Measurements from ENCODE around the gene TMOD1. TPM values are rescaled to one million over a fixed set of nuclear protein-coding genes. Genes with fewer than 3 reads are reported as not detected.
A peak's percentile ranks its signal among the peaks of the same experiment; 100 is the strongest.

The TMOD1 gene
- total RNA-seq, 1 experiment from 2014 or later: not detected

- no peaks in the 10 kb centered on the region for H4K20me1 ChIP-seq (ENCODE audit: low read length)
- H3K4me2 ChIP-seq (ENCODE audit: low read length): no peak overlapping the region
- BruUV-seq (replicated peaks): TSS peak; percentile 23
- H3K9me3 ChIP-seq (ENCODE audit: low read length): no peaks in the 10 kb centered on the region
- TF ChIP-seq CTCF (conservative IDR thresholded peaks at IDR 0.05; ENCODE audit: low read depth, low read length): peak; percentile 76
- no peak for TF ChIP-seq EZH2phosphoT487 (IDR thresholded peaks at IDR 0.05; ENCODE audit: borderline replicate concordance, low read length)
- no peaks in the 10 kb centered on the region for H3F3A ChIP-seq (ENCODE audit: low read length, unreplicated experiment)
- ChIA-PET CTCF (interaction anchor here (0.6 to 1.1 kb wide), 5 partner anchors 16 to 1229 kb away, joined by 3 to 18 read pairs (median 5); no protein-coding TSS in a partner anchor), POLR2A (ENCODE audit: unreplicated experiment) (interaction anchor here (0.6 kb wide), 1 partner anchor 87 kb away, joined by 5 read pairs; no protein-coding TSS in a partner anchor)
- no peak overlapping the region for H3K4me3 ChIP-seq (ENCODE audit: low read length)
- H3K36me3 ChIP-seq (ENCODE audit: low read depth, low read length): no peaks in the 10 kb centered on the region
- ATAC-seq (peak; percentile 88), DNase-seq (peak; percentile 72)
- H3K27ac ChIP-seq (ENCODE audit: low read length): no peak overlapping the region
- no peaks in the 10 kb centered on the region for H3K4me1 ChIP-seq (ENCODE audit: insufficient read depth, low read length)
- H3K79me2 ChIP-seq (ENCODE audit: low read length): no peaks in the 10 kb centered on the region
- no peak overlapping the region for H3K9ac ChIP-seq (ENCODE audit: low read length)
- intact Hi-C loops (cut with micrococcal nuclease): loop anchor here (1.0 to 5.0 kb wide), 2 partner anchors 130 to 186 kb away; partner anchors contain the start of gene TDRD7
- no peaks in the 10 kb centered on the region for H3K27me3 ChIP-seq (ENCODE audit: low read length)
- H2AFZ ChIP-seq (ENCODE audit: low read length): 0 out of 2 replicates have a peak overlapping the region, but pooled peaks have one; percentile 9
- H3K9me2 ChIP-seq (replicated peaks; ENCODE audit: low read length): no peaks in the 10 kb centered on the region
Measured at GRCh38 chr9:97598461-97599288, 97.2 kb downstream of the TMOD1 start.

- no peak for TF ChIP-seq EZH2phosphoT487 (IDR thresholded peaks at IDR 0.05; ENCODE audit: borderline replicate concordance, low read length)
- H3K4me2 ChIP-seq (ENCODE audit: low read length): no peak overlapping the region
- no peaks in the 10 kb centered on the region for H3K79me2 ChIP-seq (ENCODE audit: low read length)
- no peaks in the 10 kb centered on the region for H3F3A ChIP-seq (ENCODE audit: low read length, unreplicated experiment)
- no peak overlapping the region for H3K9ac ChIP-seq (ENCODE audit: low read length)
- intact Hi-C loops (cut with micrococcal nuclease): loop anchor here (5.0 kb wide), 1 partner anchor 187 kb away; the partner anchor contains the start of gene TDRD7
- no peaks in the 10 kb centered on the region for H3K9me2 ChIP-seq (replicated peaks; ENCODE audit: low read length)
- BruUV-seq (replicated peaks): no TSS peak
- no peaks in the 10 kb centered on the region for H3K27me3 ChIP-seq (ENCODE audit: low read length)
- no peaks in the 10 kb centered on the region for H3K4me1 ChIP-seq (ENCODE audit: insufficient read depth, low read length)
- DNase-seq: no peak
- H4K20me1 ChIP-seq (ENCODE audit: low read length): no peaks in the 10 kb centered on the region
- H3K27ac ChIP-seq (ENCODE audit: low read length): no peak overlapping the region
- CTCF ChIA-PET: interaction anchor here (1.1 kb wide), 4 partner anchors 16 to 132 kb away, joined by 3 to 18 read pairs (median 6); no protein-coding TSS in a partner anchor
- no peak for ATAC-seq
- POLR2A ChIA-PET (ENCODE audit: unreplicated experiment): no interaction called here
- no peak overlapping the region for H3K4me3 ChIP-seq (ENCODE audit: low read length)
- H3K9me3 ChIP-seq (ENCODE audit: low read length): no peaks in the 10 kb centered on the region
- H2AFZ ChIP-seq (ENCODE audit: low read length): no peak overlapping the region
- no peaks in the 10 kb centered on the region for H3K36me3 ChIP-seq (ENCODE audit: low read depth, low read length)
Measured at GRCh38 chr9:97599314-97599846, 97.9 kb downstream of the TMOD1 start.

- Histone ChIP-seq H3K27ac (ENCODE audit: low read length) (no peak overlapping the region), H3K9me2 (replicated peaks; ENCODE audit: low read length) (no peaks in the 10 kb centered on the region), H3K27me3 (ENCODE audit: low read length) (no peaks in the 10 kb centered on the region), H3K9me3 (ENCODE audit: low read length) (no peaks in the 10 kb centered on the region), H3K4me1 (ENCODE audit: insufficient read depth, low read length) (no peaks in the 10 kb centered on the region), H3F3A (ENCODE audit: low read length, unreplicated experiment) (no peaks in the 10 kb centered on the region), H3K36me3 (ENCODE audit: low read depth, low read length) (no peaks in the 10 kb centered on the region), H4K20me1 (ENCODE audit: low read length) (no peaks in the 10 kb centered on the region), H3K4me2 (ENCODE audit: low read length) (no peak overlapping the region), H3K9ac (ENCODE audit: low read length) (no peak overlapping the region), H3K4me3 (ENCODE audit: low read length) (no peak overlapping the region), H2AFZ (ENCODE audit: low read length) (no peak overlapping the region), H3K79me2 (ENCODE audit: low read length) (no peaks in the 10 kb centered on the region)
- POLR2A ChIA-PET (ENCODE audit: unreplicated experiment): no interaction called here
- no TSS peak for BruUV-seq (replicated peaks)
- DNase-seq (no peak), ATAC-seq (no peak)
- intact Hi-C loops (cut with micrococcal nuclease): no loop called here
- CTCF ChIA-PET: no interaction called here
- TF ChIP-seq EZH2 (IDR thresholded peaks at IDR 0.05; ENCODE audit: low read length, unreplicated experiment) (no peak), EZH2phosphoT487 (IDR thresholded peaks at IDR 0.05; ENCODE audit: borderline replicate concordance, low read length) (no peak), CTCF (conservative IDR thresholded peaks at IDR 0.05; ENCODE audit: low read depth, low read length) (no peak)
Measured at GRCh38 chr9:97600531-97601227, 99.2 kb downstream of the TMOD1 start.
